H1 (cell line): Measurements from ENCODE around the gene RPGR. TPM values are rescaled to one million over a fixed set of nuclear protein-coding genes. Genes with fewer than 3 reads are reported as not detected.

Experiments used
- ASH2L ChIP-seq: fragments of 200-600, 300-600 bp; sonication (generic); IDR thresholded peaks from one replicate; pipeline ENCODE4 v1.7.1; 2017; ENCODE audit warnings: low read length
- CEBPB ChIP-seq: IDR thresholded peaks from 2 replicates; pipeline ENCODE4 v1.6.1; 2012; ENCODE audit warnings: low read depth, low read length
- SP1 ChIP-seq: IDR thresholded peaks from 2 replicates; pipeline ENCODE4 v1.6.1; 2011; ENCODE audit warnings: low read depth, low read length
- ZNF274 ChIP-seq: IDR thresholded peaks from 2 replicates; pipeline ENCODE4 v1.7.0; 2012; ENCODE audit warnings: low read length, borderline replicate concordance; ENCODE audit errors: extremely low read depth
- polyA plus RNA-seq, 7 experiments: library from polyadenylated mRNA; depleted of rRNA in 3 of 7; stranded (reverse) in 5 of 7; unstranded in 2 of 7; fragments of >200 nt in 5 of 7; fragments of 200-250 nt in 2 of 7; gene quantifications; 1 replicate in 5 of 7; 2 replicates in 1 of 7; 4 replicates in 1 of 7; pipeline versions ENCODE4 v1.2.1 to v1.2.3, GENCODE V29; 2011 to 2013; ENCODE audit warnings: missing spikeins in 2 of 7, mixed read lengths in 2 of 7
- total RNA-seq: library from RNA; stranded (reverse); fragmentation: NEBNext Ultra II Directional; extraction: Animal tissue kit (Norgen Biotek cat#: 25700); gene quantifications from 2 replicates; pipeline ENCODE4 v1.2.1, GENCODE V29; 2021
- TF ChIP-seq, protein P1 (sequence below), 3 experiments: IDR thresholded peaks; 1 replicate in 2 of 3; 2 replicates in 1 of 3; pipeline versions ENCODE4 v1.5.1 to v1.6.1; 2011; ENCODE audit warnings: low read length in 3 of 3, mild to moderate bottlenecking in 3 of 3, inconsistent platforms in 2 of 3, low read depth in 1 of 3, moderate library complexity in 1 of 3; ENCODE audit not compliant: insufficient read depth in 1 of 3; ENCODE audit errors: control extremely low read depth in 1 of 3

RPGR gene
- total and polyA plus RNA-seq, 2 of the 8 experiments (the other 6 are each of a cell fraction or from before 2014, with no cell fraction given) = 1.6 to 10.0 TPM

DNA sequence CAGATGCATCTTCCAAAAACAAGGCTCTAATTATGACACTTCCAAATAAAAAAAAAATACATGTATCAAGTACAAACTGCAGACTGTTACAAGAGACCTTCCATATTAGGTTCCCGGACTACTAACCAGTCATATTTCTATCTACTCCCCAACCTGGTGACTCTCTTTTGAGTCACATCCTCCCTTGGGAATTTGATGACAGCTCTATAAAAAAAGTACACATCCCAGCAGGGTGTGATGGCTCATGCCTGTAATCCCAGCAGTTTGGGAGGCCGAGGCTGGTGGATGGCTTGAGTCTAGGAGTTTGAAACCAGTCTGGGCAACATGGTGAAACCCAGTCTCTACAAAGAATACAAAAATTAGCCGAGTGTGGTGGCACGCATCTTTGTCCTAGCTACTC is 14.9 kb downstream of the RPGR start (continued):
- TF ChIP-seq, protein P1, sequence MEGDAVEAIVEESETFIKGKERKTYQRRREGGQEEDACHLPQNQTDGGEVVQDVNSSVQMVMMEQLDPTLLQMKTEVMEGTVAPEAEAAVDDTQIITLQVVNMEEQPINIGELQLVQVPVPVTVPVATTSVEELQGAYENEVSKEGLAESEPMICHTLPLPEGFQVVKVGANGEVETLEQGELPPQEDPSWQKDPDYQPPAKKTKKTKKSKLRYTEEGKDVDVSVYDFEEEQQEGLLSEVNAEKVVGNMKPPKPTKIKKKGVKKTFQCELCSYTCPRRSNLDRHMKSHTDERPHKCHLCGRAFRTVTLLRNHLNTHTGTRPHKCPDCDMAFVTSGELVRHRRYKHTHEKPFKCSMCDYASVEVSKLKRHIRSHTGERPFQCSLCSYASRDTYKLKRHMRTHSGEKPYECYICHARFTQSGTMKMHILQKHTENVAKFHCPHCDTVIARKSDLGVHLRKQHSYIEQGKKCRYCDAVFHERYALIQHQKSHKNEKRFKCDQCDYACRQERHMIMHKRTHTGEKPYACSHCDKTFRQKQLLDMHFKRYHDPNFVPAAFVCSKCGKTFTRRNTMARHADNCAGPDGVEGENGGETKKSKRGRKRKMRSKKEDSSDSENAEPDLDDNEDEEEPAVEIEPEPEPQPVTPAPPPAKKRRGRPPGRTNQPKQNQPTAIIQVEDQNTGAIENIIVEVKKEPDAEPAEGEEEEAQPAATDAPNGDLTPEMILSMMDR (IDR thresholded peaks at IDR 0.05; ENCODE audit: control extremely low read depth in 1 of 3, insufficient read depth in 1 of 3, low read depth in 1 of 3, low read length in 3 of 3) = no peak
- TF ChIP-seq ZNF274 (no peak), CEBPB (no peak), ASH2L (no peak), SP1 (no peak)
